Stimulated activated naive CD8-positive, alpha-beta T cell treated with anti-CD3 and anti-CD28 coated beads, Interleukin-15, Interleukin-2, amounts not matched to agents 100 U/mL and 50 U/mL, for 24 hours (primary cell): ENCODE results near the gene SAFB2.
A peak's percentile ranks its signal among the peaks of the same experiment; 100 is the strongest.

ENCODE experiments used
- ATAC-seq: fragments of 150-1000 bp; cut with Tn5 transposase; one replicate; pipeline ENCODE4 v1.10.0; 2021
- DNase-seq: peaks from one replicate; pipeline ENCODE4 v3.0.0; 2021

Gene SAFB2

GRCh38 chr19:5622465-5623396 lies at the start of gene SAFB2, which contains the start of gene SAFB:
SAFB2 (minus strand) TSS chr19:5622776; CDS start chr19:5622715, 61 bp downstream.
SAFB (plus strand) TSS chr19:5623083; CDS start chr19:5623206, 123 bp downstream.
- peak; percentile 91 for ATAC-seq
- peak; percentile 99 for DNase-seq

GRCh38 chr19:5671600-5671999 lies 49.0 kb upstream of the SAFB2 start:
- no peak for ATAC-seq
- DNase-seq = no peak

- ATAC-seq = no peak
These were observed 46.6 kb upstream of the SAFB2 start for GRCh38 chr19:5669212-5669611.

GRCh38 chr19:5667751-5668271 lies 45.2 kb upstream of the SAFB2 start:
- DNase-seq = no peak
- ATAC-seq = no peak

More at GRCh38 chr19:5669212-5669611, 46.6 kb upstream of the SAFB2 start:
- DNase-seq = no peak

- no peak for DNase-seq
- no peak for ATAC-seq
These were observed 44.5 kb upstream of the SAFB2 start for GRCh38 chr19:5666921-5667610.

- ATAC-seq = peak; percentile 54
- no peak for DNase-seq
These were observed 43.4 kb upstream of the SAFB2 start for GRCh38 chr19:5665781-5666513.

- DNase-seq (no peak), ATAC-seq (no peak)
These were observed 41.9 kb upstream of the SAFB2 start for GRCh38 chr19:5664515-5664914.

GRCh38 chr19:5663904-5664303 lies 41.3 kb upstream of the SAFB2 start:
- no peak for DNase-seq

GRCh38 chr19:5661483-5661882 lies 38.9 kb upstream of the SAFB2 start:
- DNase-seq = no peak
- no peak for ATAC-seq

More at GRCh38 chr19:5663904-5664303, 41.3 kb upstream of the SAFB2 start:
- ATAC-seq = no peak

- DNase-seq = no peak
- ATAC-seq = no peak
These were observed 32.8 kb upstream of the SAFB2 start for GRCh38 chr19:5655412-5655811.

GRCh38 chr19:5654931-5655330 lies 32.4 kb upstream of the SAFB2 start:
- DNase-seq (no peak), ATAC-seq (no peak)

GRCh38 chr19:5652261-5652660 lies 29.7 kb upstream of the SAFB2 start:
- ATAC-seq = peak; percentile 11
- no peak for DNase-seq

GRCh38 chr19:5651361-5651760 lies 28.8 kb upstream of the SAFB2 start:
- ATAC-seq (no peak), DNase-seq (no peak)

- no peak for DNase-seq
- no peak for ATAC-seq
These were observed 25.9 kb upstream of the SAFB2 start for GRCh38 chr19:5648464-5648863.

- DNase-seq = no peak
- no peak for ATAC-seq
These were observed 24.1 kb upstream of the SAFB2 start for GRCh38 chr19:5646703-5647102.

GRCh38 chr19:5645409-5645808 lies 22.8 kb upstream of the SAFB2 start:
- ATAC-seq (no peak), DNase-seq (no peak)

GRCh38 chr19:5644037-5644436 lies 21.5 kb upstream of the SAFB2 start:
- no peak for ATAC-seq

GRCh38 chr19:5643060-5643459 lies 20.5 kb upstream of the SAFB2 start:
- ATAC-seq (no peak), DNase-seq (no peak)

More at GRCh38 chr19:5644037-5644436, 21.5 kb upstream of the SAFB2 start:
- no peak for DNase-seq

- ATAC-seq (no peak), DNase-seq (no peak)
These were observed 19.6 kb upstream of the SAFB2 start for GRCh38 chr19:5642204-5642603.

GRCh38 chr19:5641171-5641570 lies 18.6 kb upstream of the SAFB2 start:
- ATAC-seq (no peak), DNase-seq (no peak)

GRCh38 chr19:5637971-5638370 lies 15.4 kb upstream of the SAFB2 start:
- DNase-seq = no peak

GRCh38 chr19:5635427-5635826 lies 12.9 kb upstream of the SAFB2 start:
- no peak for ATAC-seq
- no peak for DNase-seq

More at GRCh38 chr19:5637971-5638370, 15.4 kb upstream of the SAFB2 start:
- ATAC-seq = no peak
